A549 (cell line): ENCODE measurements around the gene MSANTD1.

Experiments
- CEBPB ChIP-seq, 2 experiments: fragments of >200 bp in 1 of 2; sonication (Bioruptor Twin) in 1 of 2; formaldehyde crosslinking in 1 of 2; IDR thresholded peaks; 2 replicates each; pipeline ENCODE4 v1.6.1; 2012 to 2016
- CHD2 ChIP-seq: fragments of 150-350 bp; IDR thresholded peaks from 2 replicates; pipeline ENCODE4 v1.6.1; 2014; ENCODE audit warnings: low read length; ENCODE audit not compliant: partially characterized antibody
- EP300 ChIP-seq, 2 experiments: fragments of >200 bp; sonication (Bioruptor Twin); formaldehyde crosslinking; IDR thresholded peaks; 2 replicates in 1 of 2; 3 replicates in 1 of 2; pipeline ENCODE4 v1.6.1; 2016 to 2017
- ESRRA ChIP-seq: fragments of 150-350 bp; IDR thresholded peaks from 2 replicates; pipeline ENCODE4 v1.6.1; 2014; ENCODE audit warnings: mild to moderate bottlenecking, low read length, borderline replicate concordance
- KDM1A ChIP-seq: fragments of 200-600 bp; sonication (generic); IDR thresholded peaks from 2 replicates; pipeline ENCODE4 v1.6.1; 2016; ENCODE audit warnings: low read depth, mild to moderate bottlenecking
- MAFK ChIP-seq: fragments of 450-650 bp; IDR thresholded peaks from 2 replicates; pipeline ENCODE4 v1.6.1; 2014; ENCODE audit not compliant: partially characterized antibody
- PHF8 ChIP-seq: fragments of 200-600 bp; sonication (generic); IDR thresholded peaks from 2 replicates; pipeline ENCODE4 v1.6.1; 2016; ENCODE audit warnings: low read depth, mild to moderate bottlenecking, antibody characterized with exemption, moderate library complexity, borderline replicate concordance
- POLR2A ChIP-seq: IDR thresholded peaks from 2 replicates; pipeline ENCODE4 v1.6.1; 2012; ENCODE audit warnings: mild to moderate bottlenecking, low read length
- RFX5 ChIP-seq: fragments of 450-650 bp; IDR thresholded peaks from 2 replicates; pipeline ENCODE4 v1.7.1; 2014; ENCODE audit warnings: antibody characterized with exemption, mild to moderate bottlenecking, moderate library complexity
- SMC3 ChIP-seq: fragments of >200 bp; sonication (Bioruptor Twin); formaldehyde crosslinking; IDR thresholded peaks from 3 replicates; pipeline ENCODE4 v1.6.1; 2018; ENCODE audit warnings: inconsistent platforms
- ZFP36 ChIP-seq: fragments of 450-650 bp; IDR thresholded peaks from 2 replicates; pipeline ENCODE4 v1.6.1; 2014; ENCODE audit warnings: borderline replicate concordance; ENCODE audit not compliant: partially characterized antibody
- TF ChIP-seq, protein P1 (sequence below): fragments of >200 bp; sonication (Bioruptor Twin); formaldehyde crosslinking; IDR thresholded peaks from 3 replicates; pipeline ENCODE4 v1.6.1; 2016
- TF ChIP-seq, protein P2 (sequence below): fragments of >200 bp; sonication (Bioruptor Twin); formaldehyde crosslinking; IDR thresholded peaks from 3 replicates; pipeline ENCODE4 v1.5.1; 2016
- TF ChIP-seq, protein P3 (sequence below): fragments of 450-650 bp; IDR thresholded peaks from 2 replicates; pipeline ENCODE4 v1.6.1; 2014; ENCODE audit warnings: antibody characterized with exemption

DNA sequence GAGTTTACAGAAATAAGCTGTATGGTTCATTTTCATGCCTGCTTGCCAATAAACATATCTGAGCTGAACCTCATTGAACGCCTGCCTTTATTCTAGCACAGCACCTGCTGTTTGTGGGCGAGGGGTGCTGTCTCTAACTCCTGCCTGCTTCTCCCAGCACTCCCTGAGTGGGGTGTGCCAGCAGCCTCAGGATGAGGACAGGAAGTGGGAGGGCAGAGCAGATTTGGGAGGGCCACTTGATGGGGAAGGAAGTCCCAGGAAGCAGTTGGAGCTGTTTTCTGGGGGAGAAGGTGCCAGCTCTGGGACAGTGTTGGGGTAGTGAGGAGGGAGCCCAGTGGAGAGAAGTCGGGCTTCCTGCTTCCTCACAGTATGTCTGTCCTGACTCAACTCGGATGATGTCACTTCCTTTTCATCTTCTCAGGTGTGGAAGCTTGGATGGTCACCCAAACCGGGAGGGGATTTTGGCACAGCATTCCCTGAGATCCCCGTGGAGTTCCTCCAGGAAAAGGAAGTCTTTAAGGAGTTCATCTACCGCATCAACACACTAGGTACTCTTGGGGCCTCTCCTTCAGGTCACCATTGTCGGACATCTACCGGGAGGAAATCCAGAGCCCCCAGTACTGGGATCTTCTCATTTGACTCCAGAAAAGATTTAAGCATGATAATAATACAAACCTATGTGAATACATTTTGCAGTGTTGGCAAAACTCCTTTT lies 29.0 kb upstream of the MSANTD1 start:
- TF ChIP-seq, protein P1, sequence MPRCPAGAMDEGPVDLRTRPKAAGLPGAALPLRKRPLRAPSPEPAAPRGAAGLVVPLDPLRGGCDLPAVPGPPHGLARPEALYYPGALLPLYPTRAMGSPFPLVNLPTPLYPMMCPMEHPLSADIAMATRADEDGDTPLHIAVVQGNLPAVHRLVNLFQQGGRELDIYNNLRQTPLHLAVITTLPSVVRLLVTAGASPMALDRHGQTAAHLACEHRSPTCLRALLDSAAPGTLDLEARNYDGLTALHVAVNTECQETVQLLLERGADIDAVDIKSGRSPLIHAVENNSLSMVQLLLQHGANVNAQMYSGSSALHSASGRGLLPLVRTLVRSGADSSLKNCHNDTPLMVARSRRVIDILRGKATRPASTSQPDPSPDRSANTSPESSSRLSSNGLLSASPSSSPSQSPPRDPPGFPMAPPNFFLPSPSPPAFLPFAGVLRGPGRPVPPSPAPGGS: no peak
- TF ChIP-seq PHF8 (no peak), POLR2A (no peak), CHD2 (no peak), KDM1A (no peak), SMC3 (no peak), EP300 (IDR thresholded peaks at IDR 0.05) (no peak), MAFK (no peak), ESRRA (no peak), ZFP36 (no peak), CEBPB (IDR thresholded peaks at IDR 0.05) (no peak), RFX5 (no peak)
- TF ChIP-seq, protein P2, sequence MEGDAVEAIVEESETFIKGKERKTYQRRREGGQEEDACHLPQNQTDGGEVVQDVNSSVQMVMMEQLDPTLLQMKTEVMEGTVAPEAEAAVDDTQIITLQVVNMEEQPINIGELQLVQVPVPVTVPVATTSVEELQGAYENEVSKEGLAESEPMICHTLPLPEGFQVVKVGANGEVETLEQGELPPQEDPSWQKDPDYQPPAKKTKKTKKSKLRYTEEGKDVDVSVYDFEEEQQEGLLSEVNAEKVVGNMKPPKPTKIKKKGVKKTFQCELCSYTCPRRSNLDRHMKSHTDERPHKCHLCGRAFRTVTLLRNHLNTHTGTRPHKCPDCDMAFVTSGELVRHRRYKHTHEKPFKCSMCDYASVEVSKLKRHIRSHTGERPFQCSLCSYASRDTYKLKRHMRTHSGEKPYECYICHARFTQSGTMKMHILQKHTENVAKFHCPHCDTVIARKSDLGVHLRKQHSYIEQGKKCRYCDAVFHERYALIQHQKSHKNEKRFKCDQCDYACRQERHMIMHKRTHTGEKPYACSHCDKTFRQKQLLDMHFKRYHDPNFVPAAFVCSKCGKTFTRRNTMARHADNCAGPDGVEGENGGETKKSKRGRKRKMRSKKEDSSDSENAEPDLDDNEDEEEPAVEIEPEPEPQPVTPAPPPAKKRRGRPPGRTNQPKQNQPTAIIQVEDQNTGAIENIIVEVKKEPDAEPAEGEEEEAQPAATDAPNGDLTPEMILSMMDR: no peak
- TF ChIP-seq, protein P3, sequence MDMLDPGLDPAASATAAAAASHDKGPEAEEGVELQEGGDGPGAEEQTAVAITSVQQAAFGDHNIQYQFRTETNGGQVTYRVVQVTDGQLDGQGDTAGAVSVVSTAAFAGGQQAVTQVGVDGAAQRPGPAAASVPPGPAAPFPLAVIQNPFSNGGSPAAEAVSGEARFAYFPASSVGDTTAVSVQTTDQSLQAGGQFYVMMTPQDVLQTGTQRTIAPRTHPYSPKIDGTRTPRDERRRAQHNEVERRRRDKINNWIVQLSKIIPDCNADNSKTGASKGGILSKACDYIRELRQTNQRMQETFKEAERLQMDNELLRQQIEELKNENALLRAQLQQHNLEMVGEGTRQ: no peak
